D721Med (cell line): Measurements from ENCODE around the gene ESCO1.

Experiments
- DNase-seq: peaks from one replicate; pipeline ENCODE4 v3.0.0; 2011; ENCODE audit warnings: low spot score; ENCODE audit not compliant: insufficient read length
- FAIRE-seq: peaks from 2 replicates; lab custom pipeline; 2011; peaks lifted over from hg19 to GRCh38; lab: Jason Lieb, UNC
- TF ChIP-seq, protein P1 (sequence below): IDR thresholded peaks from 2 replicates; pipeline ENCODE4 v1.5.1; 2012; ENCODE audit warnings: mild to moderate bottlenecking, control low read depth; ENCODE audit not compliant: insufficient read depth; ENCODE audit errors: missing control alignments

Gene ESCO1

DNA sequence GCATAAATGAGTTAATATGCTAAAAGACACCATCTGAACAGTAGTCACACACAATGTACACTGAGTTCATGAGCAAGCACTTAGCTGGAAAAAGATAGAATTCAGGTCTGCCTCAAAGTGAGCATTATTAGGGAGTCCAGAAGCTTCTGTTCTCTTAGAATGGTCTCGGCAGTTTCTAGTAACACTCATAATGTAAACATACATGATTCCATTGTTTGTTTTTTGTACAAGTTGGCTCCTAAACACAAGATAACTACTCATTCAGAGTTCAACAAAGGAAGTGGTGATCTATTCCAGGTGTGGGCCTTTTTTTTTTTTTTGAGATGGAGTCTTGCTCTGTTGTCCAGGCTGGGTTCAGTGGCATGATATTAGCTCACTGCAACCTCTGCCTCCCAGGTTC lies 66.2 kb downstream of the ESCO1 start:
- FAIRE-seq, result no peak
- TF ChIP-seq, protein P1, sequence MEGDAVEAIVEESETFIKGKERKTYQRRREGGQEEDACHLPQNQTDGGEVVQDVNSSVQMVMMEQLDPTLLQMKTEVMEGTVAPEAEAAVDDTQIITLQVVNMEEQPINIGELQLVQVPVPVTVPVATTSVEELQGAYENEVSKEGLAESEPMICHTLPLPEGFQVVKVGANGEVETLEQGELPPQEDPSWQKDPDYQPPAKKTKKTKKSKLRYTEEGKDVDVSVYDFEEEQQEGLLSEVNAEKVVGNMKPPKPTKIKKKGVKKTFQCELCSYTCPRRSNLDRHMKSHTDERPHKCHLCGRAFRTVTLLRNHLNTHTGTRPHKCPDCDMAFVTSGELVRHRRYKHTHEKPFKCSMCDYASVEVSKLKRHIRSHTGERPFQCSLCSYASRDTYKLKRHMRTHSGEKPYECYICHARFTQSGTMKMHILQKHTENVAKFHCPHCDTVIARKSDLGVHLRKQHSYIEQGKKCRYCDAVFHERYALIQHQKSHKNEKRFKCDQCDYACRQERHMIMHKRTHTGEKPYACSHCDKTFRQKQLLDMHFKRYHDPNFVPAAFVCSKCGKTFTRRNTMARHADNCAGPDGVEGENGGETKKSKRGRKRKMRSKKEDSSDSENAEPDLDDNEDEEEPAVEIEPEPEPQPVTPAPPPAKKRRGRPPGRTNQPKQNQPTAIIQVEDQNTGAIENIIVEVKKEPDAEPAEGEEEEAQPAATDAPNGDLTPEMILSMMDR, result no peak
- no peak for DNase-seq

DNA sequence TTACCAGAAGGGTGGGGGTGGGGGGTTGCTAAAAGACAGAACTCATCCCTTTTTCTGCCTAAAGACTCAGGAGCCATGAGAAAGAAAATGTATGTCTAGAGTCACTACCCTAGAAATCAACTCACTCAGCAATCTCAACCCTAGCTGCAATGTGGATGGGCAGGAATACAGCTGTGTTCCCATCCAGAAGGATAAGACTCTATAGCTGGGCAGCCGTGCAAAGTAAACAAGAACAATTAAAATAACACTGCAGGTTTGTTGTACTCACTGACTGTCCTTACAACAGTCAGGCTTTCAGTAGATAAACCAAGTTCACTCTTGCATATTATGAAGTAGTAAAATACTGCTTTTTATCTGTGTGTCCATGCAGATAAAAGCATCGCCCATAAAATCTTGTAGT lies 74.0 kb downstream of the ESCO1 start:
- TF ChIP-seq, protein P1, result no peak
- DNase-seq (no peak), FAIRE-seq (no peak)

DNA sequence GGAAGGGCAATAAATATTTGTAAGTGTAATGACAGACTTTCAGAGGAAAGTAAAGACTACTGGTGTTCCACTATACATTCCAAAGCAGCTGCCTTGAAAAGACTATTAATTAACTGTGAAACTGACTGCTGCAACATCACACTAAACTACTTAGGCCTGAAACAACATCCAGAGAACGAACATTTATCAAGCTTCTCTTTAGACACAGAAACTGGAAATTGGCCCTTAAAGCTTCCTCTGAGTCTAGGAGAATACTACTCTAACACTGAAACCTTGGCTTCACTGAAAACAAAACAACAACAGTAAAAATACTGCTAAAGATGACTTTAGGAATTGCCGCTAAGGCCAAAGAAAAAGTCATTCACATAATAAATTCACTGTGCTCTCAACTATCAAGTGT lies 74.6 kb downstream of the ESCO1 start:
- FAIRE-seq, result peak; percentile 21
- TF ChIP-seq, protein P1, result no peak
- no peak for DNase-seq

DNA sequence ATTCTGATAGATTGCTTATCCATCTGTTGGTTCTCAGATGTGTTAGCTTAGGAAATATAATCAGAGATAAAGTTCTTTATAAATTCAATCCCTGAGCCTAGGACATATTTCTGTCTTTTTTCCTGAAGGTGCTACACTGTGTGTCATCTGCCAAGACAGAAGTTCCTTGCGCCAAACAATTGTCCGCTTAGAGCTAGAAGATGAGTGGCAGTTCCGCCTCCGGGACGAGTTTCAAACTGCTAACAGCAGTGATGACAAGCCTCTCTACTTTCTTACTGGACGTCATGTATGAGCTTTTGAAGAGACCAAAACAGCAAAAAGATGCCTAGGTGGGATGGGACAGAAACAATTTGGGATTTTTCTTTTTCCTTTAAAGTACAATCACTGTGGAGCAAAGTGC lies 78.0 kb downstream of the ESCO1 start:
- DNase-seq, result no peak
- TF ChIP-seq, protein P1, result no peak
- peak; percentile 21 for FAIRE-seq

DNA sequence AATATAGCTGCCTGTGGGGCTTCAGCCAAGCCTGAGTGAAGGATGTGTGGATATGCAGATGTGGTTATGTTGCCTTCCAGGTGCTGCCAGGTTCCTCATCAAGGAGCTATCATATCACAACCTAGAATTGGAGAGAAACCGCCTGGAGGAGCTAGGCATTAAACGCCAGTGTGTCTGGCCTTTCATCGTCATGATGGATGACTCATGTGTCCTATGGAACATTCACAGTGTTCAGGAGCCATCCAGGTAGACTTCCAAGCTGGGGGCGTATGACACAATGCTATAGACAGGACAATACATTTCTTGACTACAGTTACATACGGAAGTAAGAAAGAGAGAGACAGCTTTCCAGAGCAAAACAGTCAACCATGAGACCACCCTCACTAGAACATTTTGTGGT lies 86.8 kb downstream of the ESCO1 start:
- DNase-seq, result no peak
- FAIRE-seq, result no peak
- TF ChIP-seq, protein P1, result no peak

DNA sequence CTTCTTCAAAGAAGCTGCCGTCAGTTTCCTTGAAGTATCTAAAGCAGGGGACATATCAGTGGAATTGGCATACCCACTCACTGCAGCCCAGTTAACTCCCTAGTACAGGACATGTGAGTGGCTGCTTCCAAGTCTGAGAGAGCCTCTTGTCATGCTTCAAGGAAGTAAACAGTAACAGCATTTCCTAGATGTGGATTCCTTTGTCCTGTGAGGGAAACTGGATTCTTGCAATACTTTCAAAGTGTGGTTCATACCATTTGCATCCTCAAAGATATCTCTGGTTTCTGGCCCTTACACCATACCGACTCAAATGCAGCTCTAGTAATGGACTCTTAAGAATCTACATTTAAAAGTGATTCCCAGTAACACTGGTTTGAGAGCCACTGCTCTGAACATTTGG lies 87.2 kb downstream of the ESCO1 start:
- TF ChIP-seq, protein P1, result no peak
- DNase-seq, result no peak
- FAIRE-seq, result no peak

DNA sequence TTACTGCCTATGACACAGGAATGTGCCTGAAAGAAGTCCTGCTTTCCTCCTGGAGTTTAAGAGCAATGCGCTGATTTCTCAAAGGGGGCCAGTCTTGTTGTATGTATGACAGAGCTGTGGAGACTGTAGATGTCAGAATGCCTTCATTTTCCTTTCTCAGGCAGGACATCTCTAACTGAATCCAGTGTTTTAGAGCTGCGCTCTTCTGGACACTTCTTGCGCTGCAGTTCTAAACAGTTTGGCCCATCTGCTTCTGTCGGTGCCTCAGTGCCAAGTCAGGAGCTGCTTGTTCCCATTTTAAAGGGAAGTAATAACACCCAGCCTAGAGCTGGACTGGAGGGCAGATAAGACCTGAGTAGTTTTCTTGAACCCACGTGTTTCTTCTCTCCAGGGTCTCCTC lies 91.4 kb downstream of the ESCO1 start:
- DNase-seq (no peak), FAIRE-seq (no peak)
- TF ChIP-seq, protein P1, result peak; percentile 4
